ENCODE measurements around the gene SCRT2.

DNA sequence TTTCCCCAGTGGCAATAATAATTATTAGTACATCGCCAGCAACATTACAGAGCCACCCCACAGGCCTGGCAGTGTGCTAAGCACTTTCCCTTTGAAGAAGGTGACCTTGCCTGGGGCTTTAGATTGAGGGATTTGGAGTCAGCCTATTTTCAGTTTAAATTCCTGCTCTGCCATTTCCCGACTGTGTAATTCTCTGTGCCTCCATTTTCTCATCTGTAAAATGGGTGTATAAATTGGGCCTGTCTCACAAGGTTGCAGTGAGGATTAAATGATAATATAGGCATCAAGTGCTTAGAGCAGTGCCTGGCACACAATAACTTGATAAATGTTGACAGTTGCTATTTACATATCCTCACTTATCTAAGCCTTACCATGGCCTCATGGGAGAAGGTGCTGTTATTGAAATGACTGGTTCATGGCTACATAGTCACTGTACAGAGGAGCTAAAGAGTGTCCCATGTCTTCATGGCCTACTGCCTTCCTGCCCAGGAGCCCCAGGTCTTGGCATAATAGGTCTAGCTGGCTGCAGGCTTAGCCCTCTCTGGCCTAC, 5.1 kb upstream of the SCRT2 start:
- TF ChIP-seq POLR2AphosphoS5 (IDR thresholded peaks at IDR 0.05; ENCODE audit: low read depth, low read length) (no peak), POLR2A (IDR thresholded peaks at IDR 0.05; ENCODE audit: low read depth, low read length) (no peak)

All from GM12891 (cell line).